HepG2 (cell line): ENCODE data around the gene MEIS1. TPM values are rescaled to one million over a fixed set of nuclear protein-coding genes. Genes with fewer than 3 reads are reported as not detected.

ENCODE experiments used
- ATAC-seq: fragments of 200-7000 bp; cut with Tn5 transposase; 3 replicates; pipeline ENCODE4 v1.9.1; 2020; ENCODE audit warnings: mild to moderate bottlenecking, moderate library complexity
- BruUV-seq: library from RNA; stranded (reverse); fragments of 400-500 nt; replicated peaks from 2 replicates; lab custom pipeline; 2021; lab: Mats Ljungman, UMichigan
- CTCF ChIA-PET: fragments of 300-600 bp; formaldehyde crosslinking; extraction: SDS; loops from one replicate; lab custom pipeline; 2021; ENCODE audit warnings: low total read pairs, inconsistent platforms, low intra/inter-chr PET ratio; lab: Yijun Ruan, JAX
- POLR2A ChIA-PET: fragments of 350-600 bp; sonication (Branson Sonifier 250); formaldehyde crosslinking; loops from one replicate; lab custom pipeline; 2020; ENCODE audit warnings: antibody characterized with exemption, inconsistent platforms; lab: Yijun Ruan, JAX
- DNase-seq: peaks from one replicate; pipeline ENCODE4 v3.0.0-alpha.2; 2015; ENCODE audit warnings: low spot score
- FAIRE-seq: peaks from 3 replicates; lab custom pipeline; 2011; peaks lifted over from hg19 to GRCh38; lab: Jason Lieb, UNC
- H2AFZ ChIP-seq: one replicate; pipeline ENCODE4 v1.6.1; 2011; ENCODE audit warnings: low read length, inconsistent platforms
- H3K27ac ChIP-seq: fragments of 300-600 bp; 3 replicates; pipeline ENCODE4 v1.8.0; 2011; ENCODE audit warnings: mixed run types, mild to moderate bottlenecking, mixed read lengths, low read length, inconsistent platforms; ENCODE audit not compliant: insufficient read depth; ENCODE audit errors: extremely low read length
- H3K27me3 ChIP-seq, 2 experiments: fragments of 200-600 bp in 1 of 2; 2 replicates in 1 of 2; 3 replicates in 1 of 2; pipeline versions ENCODE4 v1.6.0 to v1.8.0; 2011; ENCODE audit warnings: low read length in 2 of 2, mild to moderate bottlenecking in 2 of 2, moderate library complexity in 2 of 2, inconsistent platforms in 1 of 2; ENCODE audit not compliant: insufficient read depth in 2 of 2, control insufficient read depth in 1 of 2
- H3K36me3 ChIP-seq, 2 experiments: fragments of 200-600 bp in 1 of 2; replicated peaks in 1 of 2; 2 replicates in 1 of 2; 3 replicates in 1 of 2; pipeline versions ENCODE4 v1.5.1 to v1.8.0; 2011; ENCODE audit warnings: low read length in 2 of 2, inconsistent platforms in 1 of 2; ENCODE audit not compliant: insufficient read depth in 2 of 2, control insufficient read depth in 1 of 2
- H3K4me1 ChIP-seq: 2 replicates; pipeline ENCODE4 v1.5.1; 2012; ENCODE audit warnings: low read length, inconsistent platforms; ENCODE audit not compliant: insufficient read depth
- H3K4me2 ChIP-seq: 2 replicates; pipeline ENCODE4 v1.6.0; 2011; ENCODE audit warnings: low read depth, low read length, inconsistent platforms
- H3K4me3 ChIP-seq, 3 experiments: fragments of 200-600 bp in 1 of 3; sonication (generic), shearing (Covaris generic) in 1 of 3; replicated peaks in 1 of 3; 2 replicates each; pipeline ENCODE4 v1.5.1; 2011 to 2016; ENCODE audit warnings: low read length in 3 of 3, inconsistent platforms in 2 of 3, low read depth in 2 of 3, mild to moderate bottlenecking in 2 of 3, control low read depth in 1 of 3, mixed read lengths in 1 of 3; ENCODE audit not compliant: insufficient read depth in 1 of 3
- H3K79me2 ChIP-seq: one replicate; pipeline ENCODE4 v1.6.1; 2011; ENCODE audit warnings: low read length, inconsistent platforms; ENCODE audit not compliant: insufficient read depth
- H3K9ac ChIP-seq: 2 replicates; pipeline ENCODE4 v1.6.0; 2011; ENCODE audit warnings: mild to moderate bottlenecking, low read depth, low read length, inconsistent platforms; ENCODE audit not compliant: insufficient read depth
- H3K9me3 ChIP-seq: 2 replicates; pipeline ENCODE4 v1.5.1; 2012; ENCODE audit warnings: mild to moderate bottlenecking, low read length
- H4K20me1 ChIP-seq: 2 replicates; pipeline ENCODE4 v1.6.0; 2011; ENCODE audit warnings: inconsistent platforms, mild to moderate bottlenecking, low read length, moderate library complexity; ENCODE audit not compliant: insufficient read depth
- CBFB ChIP-seq: sonication (generic); formaldehyde crosslinking; IDR thresholded peaks from 2 replicates; pipeline ENCODE4 v1.4.0; 2020; ENCODE audit warnings: missing genetic modification reagents
- E2F5 ChIP-seq: sonication (generic); formaldehyde crosslinking; conservative IDR thresholded peaks from 2 replicates; pipeline ENCODE4 v1.4.0; 2020; ENCODE audit warnings: missing genetic modification reagents
- HHEX ChIP-seq: IDR thresholded peaks from 2 replicates; pipeline ENCODE4 v1.6.1; 2016; ENCODE audit warnings: control low read depth
- SATB2 ChIP-seq: sonication (generic); formaldehyde crosslinking; IDR thresholded peaks from 2 replicates; pipeline ENCODE4 v1.5.0; 2020; ENCODE audit warnings: missing genetic modification reagents
- SP1 ChIP-seq, 2 experiments: fragments of 450-650 bp in 1 of 2; sonication (generic) in 1 of 2; formaldehyde crosslinking in 1 of 2; IDR thresholded peaks; 2 replicates each; pipeline versions ENCODE4 v1.4.0 to v1.6.1; 2016 to 2020; ENCODE audit warnings: missing genetic modification reagents in 1 of 2
- TBX3 ChIP-seq: fragments of 450-650 bp; IDR thresholded peaks from 2 replicates; pipeline ENCODE4 v1.6.1; 2017; ENCODE audit warnings: antibody characterized with exemption, mild to moderate bottlenecking, inconsistent platforms, borderline replicate concordance
- ZNF740 ChIP-seq: sonication (generic); formaldehyde crosslinking; IDR thresholded peaks from 2 replicates; pipeline ENCODE4 v1.4.0; 2020; ENCODE audit warnings: missing genetic modification reagents
- ZNF747 ChIP-seq: sonication (generic); formaldehyde crosslinking; IDR thresholded peaks from 2 replicates; pipeline ENCODE4 v1.8.1; 2023; ENCODE audit warnings: missing genetic modification reagents, mild to moderate bottlenecking, borderline replicate concordance
- ZNF781 ChIP-seq: sonication (generic); formaldehyde crosslinking; IDR thresholded peaks from 2 replicates; pipeline ENCODE4 v1.5.1; 2020; ENCODE audit warnings: borderline replicate concordance, mild to moderate bottlenecking, missing genetic modification reagents; ENCODE audit errors: not compliant biosample characterization
- WGBS: methylation state at CpG from one replicate; pipeline ENCODE4 v1.1.6; 2017; ENCODE audit warnings: low lambda C conversion rate; 5-methylcytosine and 5-hydroxymethylcytosine counted together
- in situ Hi-C: cut with HindIII; loops from 2 replicates; pipeline ENCODE4 v1.10.0; 2017; ENCODE audit warnings: low pct_unique_long_range_greater_than_20kb; ENCODE audit not compliant: extremely low pct_ligation_motif_present
- intact Hi-C: fragments of 100-400 bp; cut with micrococcal nuclease; formaldehyde crosslinking; loops from one replicate; pipeline ENCODE4 v1.10.0; 2022; ENCODE audit not compliant: unreplicated experiment
- polyA plus RNA-seq, 8 experiments: library from polyadenylated mRNA; depleted of rRNA in 3 of 8; stranded (reverse) in 7 of 8; unstranded in 1 of 8; fragments of >200 nt; fragmentation: Illumina TruSeq in 4 of 8; extraction: Trizol in 4 of 8; gene quantifications; 2 replicates each; pipeline versions ENCODE4 v1.2.1 to v1.2.3, GENCODE V29; 2011 to 2016; ENCODE audit warnings: low read depth in 4 of 8, missing spikeins in 1 of 8, mixed read lengths in 1 of 8; ENCODE audit not compliant: insufficient read depth in 1 of 8
- total RNA-seq, 5 experiments: library from RNA; depleted of rRNA; stranded (reverse); fragments of >200 nt; fragmentation: Illumina TruSeq; extraction: Trizol; gene quantifications; 2 replicates each; pipeline ENCODE4 v1.2.3, GENCODE V29; 2016; ENCODE audit warnings: low read depth in 1 of 5
- TF ChIP-seq, protein P1 (sequence below): sonication (generic); formaldehyde crosslinking; IDR thresholded peaks from 2 replicates; pipeline ENCODE4 v1.4.0; 2020; ENCODE audit warnings: missing genetic modification reagents, low read depth, mild to moderate bottlenecking, borderline replicate concordance
- TF ChIP-seq, protein P2 (sequence below): IDR thresholded peaks from 2 replicates; pipeline ENCODE4 v1.6.1; 2016; ENCODE audit warnings: control low read depth
- TF ChIP-seq, protein P3 (sequence below): sonication (generic); formaldehyde crosslinking; IDR thresholded peaks from 2 replicates; pipeline ENCODE4 v1.4.0; 2020; ENCODE audit warnings: mild to moderate bottlenecking, missing genetic modification reagents
- TF ChIP-seq, protein P4 (sequence below): sonication (generic); formaldehyde crosslinking; IDR thresholded peaks from 2 replicates; pipeline ENCODE4 v1.5.0; 2020; ENCODE audit warnings: missing genetic modification reagents, mild to moderate bottlenecking, borderline replicate concordance

The MEIS1 gene
- total and polyA plus RNA-seq, 2 of the 13 experiments (the other 11 are each of a cell fraction or from before 2014, with no cell fraction given): 3.8 to 6.0 TPM

DNA sequence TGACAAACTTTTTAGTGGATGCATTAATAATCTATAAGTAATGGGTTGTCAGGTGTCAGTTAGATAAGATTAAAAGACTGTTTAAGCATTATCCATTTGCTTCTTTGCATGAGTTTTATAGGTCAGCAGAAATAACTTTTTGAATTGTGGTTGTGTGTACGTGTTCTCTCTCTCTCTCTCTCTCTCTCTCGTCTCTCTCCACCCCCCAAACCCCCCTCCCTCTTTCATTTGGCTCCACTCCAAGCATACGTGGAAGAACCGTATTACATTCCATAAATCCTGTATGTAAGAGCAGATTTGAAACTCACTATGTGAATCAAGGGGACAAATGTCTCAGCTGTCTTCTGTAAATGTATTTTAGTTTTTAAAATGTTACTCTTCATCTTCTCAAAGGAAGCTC lies 120.2 kb downstream of the MEIS1 start:
- Histone ChIP-seq H3K9ac (no peak overlapping the region), H3K4me1 (no peaks in the 10 kb centered on the region), H3K27ac (no peak overlapping the region), H2AFZ (no peak overlapping the region), H4K20me1 (no peaks in the 10 kb centered on the region), H3K4me3 (no peak overlapping the region), H3K79me2 (no peaks in the 10 kb centered on the region), H3K4me2 (no peak overlapping the region), H3K9me3 (no peaks in the 10 kb centered on the region), H3K27me3 (no peaks in the 10 kb centered on the region), H3K36me3 (no peaks in the 10 kb centered on the region)
- in situ Hi-C loops (no loop called here), intact Hi-C loops (no loop called here)
- POLR2A ChIA-PET: no interaction called here
- ATAC-seq (no peak), DNase-seq (no peak), FAIRE-seq (no peak)
- no TSS peak for BruUV-seq
- CTCF ChIA-PET: no interaction called here
- WGBS: 55% methylated on average over 4 of the region's 4 CpGs
- TF ChIP-seq SP1 (IDR thresholded peaks at IDR 0.05) (no peak), SP1 (CRISPR knock-in tag; IDR thresholded peaks at IDR 0.05) (no peak), SATB2 (CRISPR knock-in tag) (no peak), TBX3 (no peak), HHEX (CRISPR knock-in tag) (no peak), ZNF740 (CRISPR knock-in tag) (no peak), ZNF747 (CRISPR knock-in tag) (no peak), CBFB (CRISPR knock-in tag) (no peak), ZNF781 (CRISPR knock-in tag) (no peak), E2F5 (CRISPR knock-in tag) (no peak)
- TF ChIP-seq, protein P1, sequence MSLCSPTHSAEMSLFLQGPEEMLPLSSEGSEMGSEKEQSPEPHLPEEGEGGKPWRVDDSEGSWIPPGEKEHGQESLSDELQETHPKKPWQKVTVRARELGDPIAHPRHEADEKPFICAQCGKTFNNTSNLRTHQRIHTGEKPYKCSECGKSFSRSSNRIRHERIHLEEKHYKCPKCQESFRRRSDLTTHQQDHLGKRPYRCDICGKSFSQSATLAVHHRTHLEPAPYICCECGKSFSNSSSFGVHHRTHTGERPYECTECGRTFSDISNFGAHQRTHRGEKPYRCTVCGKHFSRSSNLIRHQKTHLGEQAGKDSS (CRISPR knock-in tag): no peak
- TF ChIP-seq, protein P2, sequence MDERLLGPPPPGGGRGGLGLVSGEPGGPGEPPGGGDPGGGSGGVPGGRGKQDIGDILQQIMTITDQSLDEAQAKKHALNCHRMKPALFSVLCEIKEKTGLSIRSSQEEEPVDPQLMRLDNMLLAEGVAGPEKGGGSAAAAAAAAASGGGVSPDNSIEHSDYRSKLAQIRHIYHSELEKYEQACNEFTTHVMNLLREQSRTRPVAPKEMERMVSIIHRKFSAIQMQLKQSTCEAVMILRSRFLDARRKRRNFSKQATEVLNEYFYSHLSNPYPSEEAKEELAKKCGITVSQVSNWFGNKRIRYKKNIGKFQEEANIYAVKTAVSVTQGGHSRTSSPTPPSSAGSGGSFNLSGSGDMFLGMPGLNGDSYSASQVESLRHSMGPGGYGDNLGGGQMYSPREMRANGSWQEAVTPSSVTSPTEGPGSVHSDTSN (CRISPR knock-in tag): no peak
- TF ChIP-seq, protein P3, sequence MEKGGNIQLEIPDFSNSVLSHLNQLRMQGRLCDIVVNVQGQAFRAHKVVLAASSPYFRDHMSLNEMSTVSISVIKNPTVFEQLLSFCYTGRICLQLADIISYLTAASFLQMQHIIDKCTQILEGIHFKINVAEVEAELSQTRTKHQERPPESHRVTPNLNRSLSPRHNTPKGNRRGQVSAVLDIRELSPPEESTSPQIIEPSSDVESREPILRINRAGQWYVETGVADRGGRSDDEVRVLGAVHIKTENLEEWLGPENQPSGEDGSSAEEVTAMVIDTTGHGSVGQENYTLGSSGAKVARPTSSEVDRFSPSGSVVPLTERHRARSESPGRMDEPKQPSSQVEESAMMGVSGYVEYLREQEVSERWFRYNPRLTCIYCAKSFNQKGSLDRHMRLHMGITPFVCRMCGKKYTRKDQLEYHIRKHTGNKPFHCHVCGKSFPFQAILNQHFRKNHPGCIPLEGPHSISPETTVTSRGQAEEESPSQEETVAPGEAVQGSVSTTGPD (CRISPR knock-in tag): no peak
- TF ChIP-seq, protein P4, sequence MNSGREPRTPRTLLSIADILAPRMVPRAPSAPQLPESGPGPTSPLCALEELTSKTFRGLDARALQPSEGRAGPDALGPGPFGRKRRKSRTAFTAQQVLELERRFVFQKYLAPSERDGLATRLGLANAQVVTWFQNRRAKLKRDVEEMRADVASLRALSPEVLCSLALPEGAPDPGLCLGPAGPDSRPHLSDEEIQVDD (CRISPR knock-in tag): no peak
